Hepatic stellate cell (primary cell): ENCODE results near the gene MFN2.

ENCODE experiments used
- DNase-seq: peaks from one replicate; pipeline ENCODE4 v3.0.0; 2011; ENCODE audit warnings: low spot score

Gene MFN2

DNA sequence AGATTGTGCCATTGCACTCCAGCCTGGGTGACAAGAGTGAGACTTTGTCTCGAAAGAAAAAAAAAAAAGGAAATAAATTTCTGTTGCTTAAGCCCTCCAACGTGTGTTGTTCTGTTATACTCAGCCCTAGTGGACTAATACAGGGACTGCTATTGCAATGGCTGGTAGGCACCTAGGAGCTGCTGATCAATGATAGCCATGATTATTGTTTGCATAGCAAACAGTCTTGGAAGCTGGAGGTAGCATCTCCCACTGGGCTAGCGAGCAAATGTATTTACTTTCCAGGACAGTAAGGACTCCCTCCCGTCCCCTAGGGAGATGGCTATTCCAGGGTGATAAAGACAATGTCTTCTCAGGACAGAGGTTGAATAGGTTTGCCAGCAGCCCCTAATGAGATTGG lies 69.4 kb downstream of the MFN2 start:
- no peak for DNase-seq

DNA sequence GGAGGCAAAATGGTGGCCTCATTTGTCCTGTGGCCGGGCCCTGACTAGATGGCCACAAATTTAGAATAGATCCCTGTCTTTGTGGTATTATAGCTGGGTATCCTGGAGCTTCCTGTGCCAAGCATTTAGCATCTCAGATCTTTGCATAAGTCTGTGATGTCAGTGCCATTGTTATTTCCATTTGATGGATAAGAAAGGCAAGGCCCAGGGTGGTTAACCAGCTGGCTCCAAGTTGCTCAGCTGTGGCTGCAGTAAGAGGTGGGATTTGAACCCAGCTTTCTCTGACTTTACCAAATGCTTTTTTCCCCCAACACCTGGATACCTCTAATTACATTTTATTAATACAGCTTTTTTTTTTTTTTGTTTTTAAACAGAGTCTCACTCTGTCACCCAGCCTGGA lies 71.1 kb downstream of the MFN2 start:
- DNase-seq = no peak

GRCh38 chr1:12052008-12052573 lies 71.8 kb downstream of the MFN2 start:
- peak; percentile 93 for DNase-seq

- DNase-seq = no peak
These were observed 72.9 kb downstream of the MFN2 start for GRCh38 chr1:12052997-12053686.

- DNase-seq = no peak
These were observed 73.7 kb downstream of the MFN2 start for GRCh38 chr1:12053752-12054548.

- no peak for DNase-seq
These were observed 75.0 kb downstream of the MFN2 start for GRCh38 chr1:12055259-12055658.

DNA sequence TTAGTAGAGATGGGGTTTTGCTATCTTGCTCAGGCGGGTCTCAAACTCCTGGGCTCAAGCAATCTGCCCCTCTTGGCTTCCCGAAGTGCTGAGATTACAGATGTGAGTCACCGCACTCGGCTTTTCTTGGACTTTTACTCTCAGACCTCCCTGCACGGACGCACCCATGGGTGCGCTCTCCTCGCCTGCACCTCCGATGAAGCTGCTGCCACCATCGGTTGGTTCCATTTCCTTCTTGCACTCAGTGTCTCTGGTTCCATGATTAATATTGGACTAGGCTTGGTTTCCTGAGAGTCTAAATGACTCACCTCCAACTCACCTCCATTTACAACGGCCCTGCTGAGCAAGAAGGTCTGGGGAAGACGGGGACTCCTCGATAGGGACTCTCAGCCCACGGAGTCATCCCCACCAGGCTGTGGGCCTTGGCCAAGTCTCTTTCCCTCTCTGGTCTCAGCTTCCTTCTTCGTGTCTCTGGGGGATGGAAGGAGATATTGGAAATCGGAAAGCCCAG lies 76.1 kb downstream of the MFN2 start:
- DNase-seq = no peak

DNA sequence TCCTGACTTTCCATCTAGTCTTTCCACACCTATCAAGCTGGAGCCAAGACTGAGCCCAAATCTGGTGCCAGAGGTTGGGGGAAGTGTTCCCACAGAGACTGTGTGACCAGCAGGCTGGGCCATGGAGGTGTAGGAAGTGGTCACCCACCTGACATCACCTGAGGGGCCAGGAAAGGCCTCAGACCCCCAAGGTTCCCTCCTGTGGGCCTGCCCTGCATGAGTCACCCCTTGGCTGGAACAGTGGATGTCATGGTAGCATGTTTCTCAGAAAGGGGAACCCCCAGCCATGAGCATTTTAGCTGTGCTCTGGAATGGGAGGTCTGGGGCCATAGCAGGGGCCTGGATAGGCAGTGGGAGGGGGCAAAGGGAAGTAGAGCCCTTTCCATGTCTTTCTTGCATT lies 77.1 kb downstream of the MFN2 start:
- no peak for DNase-seq

- no peak for DNase-seq
These were observed 77.9 kb downstream of the MFN2 start for GRCh38 chr1:12057940-12058687.

DNA sequence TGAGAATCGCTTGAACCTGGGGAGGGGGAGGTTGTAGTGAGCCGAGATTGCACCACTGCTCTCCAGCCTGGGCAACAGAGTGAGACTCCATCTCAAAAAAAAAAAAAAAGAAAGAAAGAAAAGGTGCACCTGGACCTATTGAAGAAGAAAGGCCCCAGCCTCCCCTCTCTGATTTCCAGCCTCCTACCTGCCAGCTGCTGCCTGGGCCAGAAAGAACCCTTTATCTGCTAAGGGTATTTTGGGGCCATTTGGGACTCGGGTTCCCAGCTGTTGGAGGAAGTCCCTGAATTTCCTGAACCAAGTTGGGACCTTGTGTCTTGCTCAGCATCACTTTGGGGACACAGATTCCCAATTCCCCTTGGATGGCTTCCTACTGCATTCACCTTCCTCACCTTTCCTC lies 79.0 kb downstream of the MFN2 start:
- no peak for DNase-seq

- no peak for DNase-seq
These were observed 79.6 kb downstream of the MFN2 start for GRCh38 chr1:12059722-12060464.

DNA sequence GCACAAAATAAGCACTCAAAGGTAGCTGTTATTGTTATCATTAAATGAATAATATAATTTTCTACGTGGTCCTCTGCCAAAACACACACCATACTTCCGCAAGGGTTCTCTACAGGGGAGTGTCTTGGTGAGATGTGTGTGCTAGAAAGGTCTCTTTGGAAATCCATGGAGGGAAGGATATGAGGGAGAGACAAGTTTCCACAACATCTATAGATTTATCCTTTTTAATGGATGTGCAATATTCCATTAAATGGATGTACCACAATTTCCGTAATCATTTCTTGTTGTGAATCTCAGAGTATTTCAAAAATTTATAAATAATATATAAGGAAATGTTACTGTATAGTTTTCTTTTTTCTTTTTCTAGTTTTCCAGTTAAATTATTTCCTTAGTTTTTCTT lies 80.3 kb downstream of the MFN2 start:
- DNase-seq = no peak
